ENCODE measurements around the gene EBI3.
"Not testable (repeated sequence)": the region's sequence is repeated elsewhere in the genome, so short reads cannot be mapped to it uniquely, and the experiment has no call there.

EBI3 gene

DNA sequence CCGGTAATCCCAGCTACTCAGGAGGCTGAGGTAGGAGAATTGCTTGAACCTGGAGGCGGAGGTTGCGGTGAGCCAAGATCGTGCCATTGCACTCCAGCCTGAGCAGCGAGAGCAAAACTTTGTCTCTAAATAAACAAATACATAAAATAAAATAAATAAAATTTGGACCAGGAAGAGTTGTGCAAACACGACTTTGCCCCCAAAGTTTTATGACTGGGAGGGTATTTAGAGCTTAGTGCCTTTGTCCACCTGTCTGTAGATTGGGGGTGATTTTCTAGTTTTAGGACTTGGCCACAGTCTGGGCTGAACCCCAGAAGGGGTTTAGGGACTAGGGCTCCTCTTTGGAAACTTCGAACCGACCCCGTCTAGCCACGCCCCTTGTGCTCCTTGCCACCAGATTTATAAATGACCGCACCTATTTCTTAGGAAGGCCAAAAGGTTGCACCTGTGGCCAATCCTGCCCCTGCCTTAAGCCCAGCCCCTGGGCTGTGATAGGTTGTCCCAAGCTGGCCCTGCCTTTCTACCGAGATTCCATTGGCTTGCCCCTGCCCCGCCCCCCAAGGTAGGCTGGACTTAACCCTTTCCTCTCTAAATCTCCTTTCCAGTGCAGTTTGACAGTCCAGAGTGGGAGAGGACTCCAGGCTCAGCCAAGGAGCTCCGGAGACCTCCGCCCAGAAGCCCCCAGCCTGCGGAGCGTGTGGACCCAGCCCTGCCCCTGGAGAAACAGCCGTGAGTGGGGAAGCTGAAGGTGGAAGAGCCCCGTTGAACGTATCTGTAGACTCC lies 55.0 kb downstream of the EBI3 start:
- Histone ChIP-seq H3K4me3 (ENCODE audit: low read length) (peak overlapping the region; percentile 40), H3K27ac (ENCODE audit: low read depth, low read length) (no peak overlapping the region), H3K9ac (ENCODE audit: low read depth, low read length) (no peak overlapping the region), H3K27me3 (ENCODE audit: insufficient read depth, low read length) (peaks cover 29% of the 10 kb centered on the region), H3K36me3 (ENCODE audit: insufficient read depth, low read length) (no peaks in the 10 kb centered on the region), H3K4me1 (ENCODE audit: insufficient read depth, low read length) (peaks cover 2% of the 10 kb centered on the region; the same call in 1 of the 2 replicates), H3K9me3 (ENCODE audit: insufficient read depth, low read depth, low read length) (no peaks in the 10 kb centered on the region)
- WGBS: 50% methylated on average over 18 of the region's 20 CpGs

DNA sequence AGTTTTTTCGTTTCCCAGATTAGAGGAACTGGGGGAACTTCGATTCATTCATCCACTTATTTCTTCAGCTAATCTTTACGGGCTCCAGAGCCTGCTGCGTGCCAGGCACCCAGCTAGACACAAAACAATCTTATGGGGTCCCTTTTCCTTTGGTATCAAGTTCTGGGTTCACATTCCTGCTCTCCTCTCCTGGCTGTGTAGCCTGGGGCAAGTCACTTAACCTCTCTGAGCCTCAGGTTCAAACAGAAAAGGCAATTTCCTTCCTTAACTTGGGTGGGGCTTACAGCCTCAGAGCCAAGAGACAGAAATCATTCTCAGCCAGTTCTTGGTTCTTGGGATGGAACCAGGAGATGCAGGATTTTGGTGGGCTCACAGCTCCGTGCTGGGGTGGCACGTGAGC lies 55.7 kb downstream of the EBI3 start:
- H3K9me3 ChIP-seq (ENCODE audit: insufficient read depth, low read depth, low read length): no peaks in the 10 kb centered on the region
- peaks cover 2% of the 10 kb centered on the region; the same call in 1 of the 2 replicates for H3K4me1 ChIP-seq (ENCODE audit: insufficient read depth, low read length)
- 79% methylated on average over 6 of the region's 6 CpGs for WGBS
- H3K9ac ChIP-seq (ENCODE audit: low read depth, low read length): no peak overlapping the region
- peak overlapping the region; percentile 27; the same call in 1 of the 2 replicates for H3K4me3 ChIP-seq (ENCODE audit: low read length)
- no peaks in the 10 kb centered on the region for H3K36me3 ChIP-seq (ENCODE audit: insufficient read depth, low read length)
- H3K27me3 ChIP-seq (ENCODE audit: insufficient read depth, low read length): peaks cover 23% of the 10 kb centered on the region
- H3K27ac ChIP-seq (ENCODE audit: low read depth, low read length): no peak overlapping the region

DNA sequence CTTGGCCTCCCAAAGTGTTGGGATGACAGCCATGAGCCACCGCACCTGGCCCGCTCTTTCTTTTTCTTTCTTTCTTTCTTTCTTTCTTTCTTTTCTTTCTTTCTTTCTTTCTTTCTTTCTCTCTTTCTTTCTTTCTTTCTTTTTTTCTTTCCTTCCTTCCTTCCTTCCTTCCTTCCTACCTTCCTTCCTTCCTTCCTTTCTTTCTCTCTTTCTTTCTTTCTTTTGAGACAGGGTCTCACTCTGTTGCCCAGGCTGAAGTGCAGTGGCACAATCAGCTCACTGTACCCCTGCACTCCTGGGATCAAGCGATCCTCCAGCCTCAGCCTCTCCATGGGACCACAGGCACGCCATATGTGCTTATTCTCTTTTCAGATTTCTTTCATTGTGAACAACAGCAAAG lies 56.8 kb downstream of the EBI3 start:
- not testable (repeated sequence) for H3K9ac ChIP-seq (ENCODE audit: low read depth, low read length); H3K27ac ChIP-seq (ENCODE audit: low read depth, low read length); H3K9me3 ChIP-seq (ENCODE audit: insufficient read depth, low read depth, low read length); H3K4me1 ChIP-seq (ENCODE audit: insufficient read depth, low read length); H3K36me3 ChIP-seq (ENCODE audit: insufficient read depth, low read length); H3K4me3 ChIP-seq (ENCODE audit: low read length)
- WGBS: 97% methylated on average over 4 of the region's 4 CpGs
- peaks cover 11% of the 10 kb centered on the region for H3K27me3 ChIP-seq (ENCODE audit: insufficient read depth, low read length)

Measured in HUES64 (cell line).